EL (cell line): ENCODE results near the gene PLCH1.

Experiments
- DNase-seq: peaks from one replicate; pipeline ENCODE4 v3.0.0-alpha.2; 2016

PLCH1 gene

GRCh38 chr3:155368786-155369185 lies 376.1 kb downstream of the PLCH1 start:
- DNase-seq, result no peak

GRCh38 chr3:155367506-155367905 lies 377.4 kb downstream of the PLCH1 start:
- no peak for DNase-seq

GRCh38 chr3:155365178-155365783 lies 379.6 kb downstream of the PLCH1 start:
- DNase-seq, result no peak

- no peak for DNase-seq
Observed at GRCh38 chr3:155364492-155364891, 380.4 kb downstream of the PLCH1 start.

- no peak for DNase-seq
Observed at GRCh38 chr3:155363690-155364070, 381.2 kb downstream of the PLCH1 start.

- no peak for DNase-seq
Observed at GRCh38 chr3:155362808-155363689, 381.8 kb downstream of the PLCH1 start.

- no peak for DNase-seq
Observed at GRCh38 chr3:155360281-155360680, 384.6 kb downstream of the PLCH1 start.

- no peak for DNase-seq
Observed at GRCh38 chr3:155356594-155357370, 388.1 kb downstream of the PLCH1 start.

GRCh38 chr3:155354658-155355057 lies 390.2 kb downstream of the PLCH1 start:
- no peak for DNase-seq

GRCh38 chr3:155352900-155353490 lies 391.9 kb downstream of the PLCH1 start:
- DNase-seq, result peak; percentile 28

- no peak for DNase-seq
Observed at GRCh38 chr3:155350571-155350970, 394.3 kb downstream of the PLCH1 start.

GRCh38 chr3:155347901-155348300 lies 397.0 kb downstream of the PLCH1 start:
- no peak for DNase-seq

- DNase-seq, result no peak
Observed at GRCh38 chr3:155342344-155342743, 402.5 kb downstream of the PLCH1 start.

- DNase-seq, result no peak
Observed at GRCh38 chr3:155339052-155339451, 405.8 kb downstream of the PLCH1 start.

GRCh38 chr3:155335724-155336354 lies 409.0 kb downstream of the PLCH1 start:
- DNase-seq, result no peak

GRCh38 chr3:155334914-155335723 lies 409.8 kb downstream of the PLCH1 start:
- no peak for DNase-seq

GRCh38 chr3:155334215-155334913 lies 410.5 kb downstream of the PLCH1 start:
- DNase-seq, result no peak

- DNase-seq, result no peak
Observed at GRCh38 chr3:155332716-155333115, 412.2 kb downstream of the PLCH1 start.

- DNase-seq, result no peak
Observed at GRCh38 chr3:155331078-155331477, 413.8 kb downstream of the PLCH1 start.

- no peak for DNase-seq
Observed at GRCh38 chr3:155330370-155330769, 414.5 kb downstream of the PLCH1 start.

- no peak for DNase-seq
Observed at GRCh38 chr3:155329513-155330048, 415.3 kb downstream of the PLCH1 start.
